Neural progenitor cell (in vitro differentiated cells): Measurements from ENCODE around the gene MAP6.

Experiments
- CTCF ChIP-seq: fragments of 200-600 bp; sonication (generic); IDR thresholded peaks from 2 replicates; pipeline ENCODE4 v1.5.1; 2017; ENCODE audit warnings: antibody characterized with exemption, mild to moderate bottlenecking
- EZH2 ChIP-seq: fragments of 200-600 bp; sonication (generic); IDR thresholded peaks from 2 replicates; pipeline ENCODE4 v1.6.1; 2017; ENCODE audit warnings: antibody characterized with exemption, mild to moderate bottlenecking, moderate library complexity
- EZH2phosphoT487 ChIP-seq: fragments of 200-600 bp; sonication (generic); IDR thresholded peaks from 2 replicates; pipeline ENCODE4 v1.6.1; 2017; ENCODE audit warnings: antibody characterized with exemption

GRCh38 chr11:75633409-75634066, 35.3 kb downstream of the MAP6 start:
- TF ChIP-seq CTCF (no peak), EZH2 (no peak), EZH2phosphoT487 (no peak)
